ENCODE results near the gene TOM1L1.
"Not testable (repeated sequence)": the region's sequence is repeated elsewhere in the genome, so short reads cannot be mapped to it uniquely, and the experiment has no call there.

Gene TOM1L1, protein sequence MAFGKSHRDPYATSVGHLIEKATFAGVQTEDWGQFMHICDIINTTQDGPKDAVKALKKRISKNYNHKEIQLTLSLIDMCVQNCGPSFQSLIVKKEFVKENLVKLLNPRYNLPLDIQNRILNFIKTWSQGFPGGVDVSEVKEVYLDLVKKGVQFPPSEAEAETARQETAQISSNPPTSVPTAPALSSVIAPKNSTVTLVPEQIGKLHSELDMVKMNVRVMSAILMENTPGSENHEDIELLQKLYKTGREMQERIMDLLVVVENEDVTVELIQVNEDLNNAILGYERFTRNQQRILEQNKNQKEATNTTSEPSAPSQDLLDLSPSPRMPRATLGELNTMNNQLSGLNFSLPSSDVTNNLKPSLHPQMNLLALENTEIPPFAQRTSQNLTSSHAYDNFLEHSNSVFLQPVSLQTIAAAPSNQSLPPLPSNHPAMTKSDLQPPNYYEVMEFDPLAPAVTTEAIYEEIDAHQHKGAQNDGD

DNA sequence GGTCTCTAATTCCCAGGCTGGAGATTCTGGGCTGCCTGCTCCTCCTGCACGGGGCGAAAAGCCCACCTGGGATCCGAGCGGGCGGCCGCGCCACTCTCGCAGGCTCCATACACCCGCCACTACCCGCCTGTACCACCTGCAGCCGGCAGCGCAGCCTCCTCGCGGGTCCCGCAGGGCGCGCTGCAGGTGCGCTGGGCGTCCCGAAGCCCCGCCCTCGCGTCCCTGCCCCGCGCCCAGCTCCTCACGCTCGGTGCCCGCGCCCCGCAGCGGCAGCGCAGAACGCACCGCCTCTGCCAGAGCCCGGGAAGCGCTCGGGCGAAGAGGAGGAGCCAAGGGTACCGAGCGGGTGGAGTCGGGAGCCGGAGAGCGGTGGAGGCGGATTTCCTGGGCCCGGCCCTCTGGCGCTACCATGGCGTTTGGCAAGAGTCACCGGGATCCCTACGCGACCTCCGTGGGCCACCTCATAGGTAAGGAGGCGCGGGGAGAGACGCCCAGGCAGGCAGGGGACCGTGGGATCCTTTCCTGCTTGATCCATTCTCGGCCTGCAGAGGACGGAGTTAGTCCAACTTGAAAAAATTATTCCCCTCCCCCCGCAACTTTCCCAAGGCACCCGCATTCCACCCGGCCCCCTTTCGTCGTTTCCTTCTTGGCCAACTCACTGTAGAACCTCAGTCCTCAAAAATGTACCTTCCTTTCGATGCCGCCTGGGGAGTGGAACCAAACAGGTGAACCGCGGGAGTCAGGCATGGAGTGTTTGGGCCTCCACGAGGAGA, at the start of gene TOM1L1:
Gene TOM1L1 (plus strand): TSS at position 396 of the 773 bp plus-strand sequence. CDS start 14 bp downstream, at position 410.
- in situ Hi-C loops (cut with MboI; ENCODE audit: low sequenced_read_pairs), result no loop called here

DNA sequence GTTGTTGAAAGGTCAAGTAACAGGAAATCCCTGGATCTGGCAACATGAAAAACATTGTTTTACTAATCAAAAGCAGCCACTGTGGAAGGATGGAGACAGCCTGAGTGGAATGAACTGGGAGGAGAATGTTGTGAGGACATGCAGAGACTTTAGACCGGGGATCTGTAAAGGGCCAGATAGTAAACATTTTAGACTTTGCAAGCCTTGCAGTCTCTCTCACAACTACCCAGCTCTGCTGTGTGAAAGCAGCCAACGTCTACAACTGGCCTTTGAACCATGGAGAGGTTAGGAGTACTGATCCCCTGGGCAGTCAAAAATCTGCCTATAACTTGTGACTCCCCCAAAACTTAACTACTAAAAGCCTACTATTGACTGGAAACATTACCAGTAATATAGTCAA, 41.5 kb upstream of the TOM1L1 start:
- in situ Hi-C loops (cut with MboI; ENCODE audit: low sequenced_read_pairs), result no loop called here

DNA sequence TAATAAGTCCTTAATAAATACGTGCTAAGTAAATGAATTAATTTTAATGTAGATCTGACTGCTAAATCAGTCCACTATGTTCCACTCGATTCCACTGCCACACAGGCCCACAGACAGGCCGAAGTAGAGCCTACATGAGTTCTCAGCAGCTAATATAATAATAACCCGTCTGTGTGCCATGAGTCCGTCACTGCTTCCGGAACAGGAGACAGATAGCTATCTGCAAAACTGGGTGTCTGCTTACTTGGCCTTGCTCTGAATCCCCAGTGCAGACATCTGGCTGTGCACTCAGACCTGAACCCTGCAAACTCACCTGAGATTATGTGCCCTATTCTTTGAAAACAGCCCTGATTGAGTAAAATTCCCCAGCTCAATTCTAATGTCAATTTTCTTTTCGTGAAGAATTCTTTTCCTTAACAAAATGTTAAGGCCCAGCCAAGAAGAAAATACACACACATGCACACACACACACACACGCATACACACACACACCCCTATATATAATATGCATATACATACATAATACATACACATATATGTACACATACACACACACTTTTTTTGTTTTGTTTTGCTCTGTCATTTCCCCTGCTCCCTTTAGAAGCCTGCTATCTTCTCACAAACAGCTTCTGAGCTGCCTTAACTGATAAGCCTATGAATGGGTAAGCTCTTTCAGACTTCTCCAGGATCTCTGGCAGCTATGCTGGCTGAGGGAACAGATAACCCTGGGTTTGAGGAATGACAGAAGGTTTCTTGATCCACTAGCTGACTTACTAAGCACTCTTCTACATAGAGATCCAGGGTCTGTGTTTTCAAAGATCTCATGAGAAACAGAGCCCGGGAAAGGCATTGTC, 39.8 kb upstream of the TOM1L1 start:
- in situ Hi-C loops (cut with MboI; ENCODE audit: low sequenced_read_pairs), result no loop called here

DNA sequence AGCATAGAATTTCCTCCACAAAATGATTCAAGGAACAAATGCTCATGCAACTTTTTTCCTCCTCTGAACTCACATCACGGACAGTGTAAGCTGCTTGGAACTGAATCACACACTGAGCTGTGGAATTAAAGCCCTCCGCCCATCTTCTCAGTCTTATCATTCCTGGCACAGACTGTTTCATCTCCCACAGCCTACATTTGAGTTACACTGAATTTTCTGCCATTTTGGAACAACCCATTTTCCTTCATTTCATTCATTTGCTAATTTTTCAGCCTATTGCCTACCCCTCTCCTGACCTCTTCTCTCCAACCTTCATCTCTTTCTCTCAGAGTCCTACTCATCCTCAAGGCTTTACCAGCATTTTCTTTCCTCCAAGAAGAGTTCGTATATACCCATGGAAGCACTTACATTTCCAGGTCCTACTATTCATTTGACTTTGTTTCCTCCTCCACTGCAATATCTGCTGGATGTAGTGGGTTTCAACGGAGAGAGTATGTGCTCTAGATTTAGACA, 39.1 kb upstream of the TOM1L1 start:
- in situ Hi-C loops (cut with MboI; ENCODE audit: low sequenced_read_pairs), result no loop called here

DNA sequence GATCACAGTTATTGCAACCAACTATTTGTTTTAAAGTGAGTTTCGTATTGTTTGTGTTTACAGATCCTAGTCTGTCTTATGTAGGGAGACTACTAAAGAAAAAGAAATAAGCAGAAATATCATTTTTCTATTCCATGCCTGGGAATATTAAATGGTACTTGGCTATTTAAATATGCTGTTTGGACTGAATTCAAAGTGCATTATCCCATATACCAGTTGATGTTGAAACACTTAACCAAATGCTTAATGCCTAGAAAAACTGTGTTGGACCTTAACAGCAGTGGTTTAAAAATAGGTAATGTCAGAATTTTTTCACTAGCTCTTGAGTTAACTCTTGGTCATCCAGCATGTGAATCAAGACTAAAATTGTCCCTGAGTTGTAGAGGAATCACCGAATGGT, 37.5 kb upstream of the TOM1L1 start:
- in situ Hi-C loops (cut with MboI; ENCODE audit: low sequenced_read_pairs), result no loop called here

DNA sequence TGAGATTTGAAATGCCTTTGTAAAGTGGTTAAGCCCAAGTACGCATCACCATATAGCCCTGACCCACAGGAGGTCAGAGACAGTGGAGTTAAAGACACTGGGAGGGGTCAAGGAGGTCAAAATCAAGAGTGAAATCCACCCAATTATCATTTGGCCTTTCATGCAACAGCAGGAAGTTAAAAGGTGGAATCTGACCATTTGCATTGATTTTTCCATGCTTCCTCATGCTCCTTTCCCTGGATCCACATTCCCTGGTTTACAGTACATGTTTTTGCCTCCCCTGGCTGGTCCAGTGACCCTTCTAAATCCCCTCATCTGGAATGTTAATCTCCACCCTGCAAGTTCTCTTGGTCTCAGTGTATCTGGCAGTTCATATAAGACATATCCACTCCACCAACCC, 36.6 kb upstream of the TOM1L1 start:
- in situ Hi-C loops (cut with MboI; ENCODE audit: low sequenced_read_pairs), result no loop called here

DNA sequence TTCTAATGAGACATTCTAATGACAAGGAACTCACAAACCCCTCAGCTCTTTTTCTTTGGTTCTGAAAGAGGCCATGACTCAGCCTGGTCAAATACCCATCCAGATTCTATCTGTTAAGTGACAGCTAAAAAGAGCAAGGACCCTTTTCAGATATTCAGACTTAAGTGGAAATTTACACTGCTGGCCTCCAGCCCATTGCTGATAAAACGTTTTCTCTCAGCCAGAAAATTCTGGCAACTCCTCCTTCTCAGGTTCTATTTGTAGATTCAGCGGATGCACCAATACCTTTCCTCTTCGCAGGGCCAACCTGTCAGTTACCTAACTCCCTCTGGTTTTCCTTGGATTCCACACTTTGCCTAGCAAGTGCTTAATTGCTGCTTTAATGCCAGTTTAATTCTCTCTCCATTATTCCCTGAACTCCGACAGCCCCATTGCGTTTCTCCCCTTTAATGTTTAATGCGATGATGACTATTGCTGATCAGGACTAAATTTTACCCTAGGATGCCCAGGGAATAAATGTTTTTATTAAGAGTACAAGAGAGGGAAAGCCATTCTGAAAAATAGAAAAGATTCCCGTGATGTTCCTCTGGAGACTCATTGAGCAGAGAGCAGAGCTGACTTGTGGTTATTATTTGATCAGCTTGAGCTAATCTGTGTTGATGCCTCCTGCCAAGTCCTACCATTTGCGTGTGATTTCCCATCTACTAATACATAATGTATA, 35.9 kb upstream of the TOM1L1 start:
- in situ Hi-C loops (cut with MboI; ENCODE audit: low sequenced_read_pairs), result no loop called here

DNA sequence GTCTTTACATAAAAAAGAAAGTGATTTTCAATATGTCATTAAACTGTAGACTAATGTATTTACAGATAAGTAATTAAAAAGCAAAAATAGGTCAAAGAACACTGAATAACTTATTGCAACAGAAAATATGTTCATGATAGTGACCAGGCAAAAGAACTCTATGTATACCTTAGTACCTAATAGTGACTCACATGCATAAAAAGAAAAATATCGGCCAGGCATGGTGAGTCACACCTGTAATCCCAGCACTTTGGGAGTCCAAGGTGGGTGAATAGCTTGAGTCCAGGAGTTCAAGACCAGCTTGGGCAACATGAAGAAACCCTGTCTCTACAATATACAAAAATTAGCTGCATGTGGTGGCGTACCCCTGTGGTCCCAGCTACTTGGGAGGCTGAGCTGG, 33.0 kb upstream of the TOM1L1 start:
- in situ Hi-C loops (cut with MboI; ENCODE audit: low sequenced_read_pairs), result no loop called here

DNA sequence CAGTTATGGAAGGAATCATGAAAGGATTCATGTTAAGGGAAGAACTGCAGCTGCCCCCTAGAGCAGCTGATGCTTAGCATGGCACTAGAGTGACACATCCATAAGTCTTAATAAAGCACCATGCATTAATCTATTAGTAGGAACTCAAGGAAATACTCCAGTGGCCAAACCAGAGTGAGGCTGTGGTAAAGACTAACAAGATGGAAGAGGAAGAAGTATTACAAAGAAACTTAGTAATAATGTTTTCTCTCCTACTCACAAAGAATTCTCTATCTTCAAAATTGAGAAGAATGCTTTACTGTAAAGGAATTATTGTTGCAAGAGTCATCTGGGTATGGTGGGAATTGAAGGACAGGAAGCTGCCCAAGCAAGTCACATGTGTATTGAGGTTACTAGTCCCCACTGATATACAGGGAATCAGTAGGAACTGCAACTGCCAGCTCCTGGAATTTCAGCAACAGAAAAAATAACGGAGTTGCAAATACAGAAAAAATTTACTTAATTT, 29.9 kb upstream of the TOM1L1 start:
- in situ Hi-C loops (cut with MboI; ENCODE audit: low sequenced_read_pairs), result no loop called here

DNA sequence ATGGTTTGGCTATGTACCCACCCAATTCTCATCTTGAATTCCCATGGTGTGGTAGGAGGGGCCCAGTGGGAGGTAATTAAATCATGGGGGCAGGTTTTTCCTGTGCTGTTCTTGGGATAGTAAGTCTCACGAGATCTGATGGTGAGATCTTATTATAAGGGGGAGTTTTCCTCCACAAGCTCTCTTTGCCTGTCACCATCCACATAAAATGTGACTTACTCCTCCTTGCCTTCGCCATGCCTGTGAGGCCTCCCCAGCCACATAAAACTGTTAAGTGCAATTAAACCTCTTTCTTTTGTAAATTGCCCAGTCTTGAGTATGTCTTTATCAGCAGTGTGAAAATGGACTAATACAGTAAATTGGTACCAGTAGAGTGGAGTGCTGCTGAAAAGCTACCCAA, 24.7 kb upstream of the TOM1L1 start:
- in situ Hi-C loops (cut with MboI; ENCODE audit: low sequenced_read_pairs), result not testable (repeated sequence)

DNA sequence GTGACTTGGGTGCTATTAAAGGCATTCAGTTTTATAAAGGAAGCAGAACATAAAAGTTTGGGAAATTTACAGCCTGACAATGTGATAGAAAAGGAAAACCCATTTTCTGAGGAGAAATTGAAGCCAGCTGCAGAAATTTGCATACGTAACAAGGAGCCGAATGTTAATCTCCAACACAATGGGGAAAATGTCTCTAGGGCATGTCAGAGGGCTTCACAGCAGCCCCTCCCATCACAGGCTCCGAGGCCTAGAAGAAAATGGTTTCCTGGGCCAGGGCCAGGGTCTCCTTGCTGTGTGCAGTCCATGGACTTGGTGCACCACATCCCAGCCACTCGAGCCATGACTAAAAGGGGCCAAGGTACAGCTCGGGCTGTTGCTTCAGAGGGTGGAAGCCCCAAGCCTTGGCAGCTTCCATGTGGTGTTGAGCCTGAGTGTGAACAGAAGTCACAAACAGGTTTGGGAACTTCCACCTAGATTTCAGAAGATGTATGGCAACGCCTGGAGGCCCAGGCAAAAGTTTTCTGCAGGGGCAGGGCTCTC, 23.9 kb upstream of the TOM1L1 start:
- in situ Hi-C loops (cut with MboI; ENCODE audit: low sequenced_read_pairs), result no loop called here

DNA sequence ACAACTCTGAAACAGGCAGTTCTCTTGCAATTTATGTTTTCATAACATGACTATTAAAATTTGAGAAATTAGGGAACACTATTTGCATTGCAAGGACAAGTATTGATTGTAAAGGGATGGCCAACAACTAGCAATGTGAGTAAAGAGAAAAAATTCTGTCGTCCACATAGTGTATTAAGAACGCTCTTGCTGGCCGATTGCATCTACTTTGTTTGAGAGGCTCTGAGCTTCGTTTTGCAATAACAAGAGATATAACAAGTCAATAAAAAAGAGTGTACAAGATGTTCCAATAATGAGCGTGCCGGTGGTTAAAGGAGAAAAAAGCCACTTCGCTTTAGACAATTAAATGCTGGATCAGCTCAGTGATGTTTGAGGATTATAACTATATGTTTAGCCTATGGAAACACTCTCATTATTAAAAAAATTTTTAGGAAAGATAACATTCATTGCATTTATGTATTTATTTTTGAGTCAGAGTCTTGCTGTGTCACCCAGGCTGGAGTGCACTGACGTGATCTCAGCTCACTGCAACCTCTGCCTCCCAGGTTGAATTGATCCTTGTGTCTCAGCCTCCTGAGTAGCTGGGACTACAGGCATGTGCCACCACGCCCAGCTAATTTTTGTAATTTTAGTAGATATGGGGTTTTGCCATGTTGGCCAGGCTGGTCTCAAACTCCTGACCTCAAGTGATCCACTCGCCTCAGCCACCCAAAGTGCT, 19.2 kb upstream of the TOM1L1 start:
- in situ Hi-C loops (cut with MboI; ENCODE audit: low sequenced_read_pairs), result no loop called here

DNA sequence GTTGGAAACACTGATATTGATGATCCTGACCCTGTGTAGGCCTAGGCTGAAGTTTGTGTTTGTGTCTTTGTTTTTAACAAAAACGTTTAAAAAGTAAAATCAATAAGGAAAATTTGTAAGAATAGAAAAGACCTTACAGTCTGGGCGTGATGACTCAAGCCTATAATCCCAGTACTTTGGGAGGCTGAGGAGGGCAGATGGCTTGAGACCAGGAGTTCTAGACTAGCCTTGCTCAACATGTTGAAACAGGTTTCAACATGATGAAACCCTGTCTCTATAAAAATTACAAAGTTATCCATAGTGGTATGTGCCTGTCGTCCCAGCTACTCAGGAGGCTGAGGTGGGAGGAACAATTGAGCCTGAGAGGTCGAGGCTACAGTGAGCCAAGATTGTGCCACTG, 18.3 kb upstream of the TOM1L1 start:
- in situ Hi-C loops (cut with MboI; ENCODE audit: low sequenced_read_pairs), result no loop called here

DNA sequence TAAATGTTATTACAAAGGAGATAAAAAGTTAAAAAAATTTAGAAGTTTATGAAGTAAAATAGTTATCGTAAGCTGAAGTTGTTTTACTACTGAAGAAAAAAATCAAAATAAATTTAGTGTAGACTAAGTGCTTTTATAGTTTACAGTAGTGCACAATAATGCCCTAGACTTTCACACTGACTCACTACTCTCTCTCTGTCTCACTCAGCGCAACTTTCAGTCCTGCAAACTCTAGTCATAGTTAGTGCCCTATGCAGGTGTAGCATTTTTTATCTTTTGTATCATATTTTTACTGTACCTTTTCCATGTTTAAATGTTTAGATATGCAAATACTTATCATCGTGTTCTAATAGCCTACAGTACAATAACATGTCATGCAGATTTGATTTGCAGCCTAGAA, 17.7 kb upstream of the TOM1L1 start:
- in situ Hi-C loops (cut with MboI; ENCODE audit: low sequenced_read_pairs), result no loop called here

DNA sequence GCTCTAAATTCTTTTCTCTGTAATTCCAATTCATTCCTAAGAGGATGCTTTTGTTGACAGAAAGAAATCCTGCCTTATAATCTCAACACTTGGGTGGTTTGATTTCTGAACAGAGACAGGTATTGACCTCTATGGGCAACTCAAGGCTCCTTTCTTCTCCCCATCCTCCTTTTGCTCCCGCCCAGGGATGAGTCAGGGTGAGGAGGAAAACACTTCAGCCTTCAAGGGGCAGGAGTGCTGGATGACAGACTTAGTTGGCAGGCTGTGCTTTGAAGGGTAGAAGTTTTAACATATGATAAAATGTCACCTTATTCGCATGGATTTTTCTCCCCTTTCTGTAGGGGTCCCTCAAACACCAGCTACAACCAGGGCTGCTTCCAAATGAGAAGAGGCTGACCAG, 16.7 kb upstream of the TOM1L1 start:
- in situ Hi-C loops (cut with MboI; ENCODE audit: low sequenced_read_pairs), result no loop called here

DNA sequence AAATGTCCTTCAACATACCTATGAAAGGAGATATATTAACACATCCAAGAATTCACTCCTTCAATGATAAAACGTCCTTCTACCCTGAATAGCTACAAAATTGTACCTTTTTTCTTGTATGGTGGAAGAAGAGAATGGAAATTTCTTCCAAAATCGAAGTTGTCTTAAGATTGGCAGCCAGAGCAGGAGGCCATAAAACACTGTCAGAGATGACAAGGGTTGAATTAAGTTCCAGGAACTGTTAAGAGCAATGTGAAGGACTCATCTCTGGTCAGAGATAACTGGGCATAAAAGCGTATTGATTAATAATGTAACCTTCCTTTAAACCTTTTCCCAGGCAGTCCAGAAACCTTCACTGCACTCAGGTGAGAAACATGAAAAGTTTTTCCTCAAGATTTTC, 12.9 kb upstream of the TOM1L1 start:
- in situ Hi-C loops (cut with MboI; ENCODE audit: low sequenced_read_pairs), result no loop called here

DNA sequence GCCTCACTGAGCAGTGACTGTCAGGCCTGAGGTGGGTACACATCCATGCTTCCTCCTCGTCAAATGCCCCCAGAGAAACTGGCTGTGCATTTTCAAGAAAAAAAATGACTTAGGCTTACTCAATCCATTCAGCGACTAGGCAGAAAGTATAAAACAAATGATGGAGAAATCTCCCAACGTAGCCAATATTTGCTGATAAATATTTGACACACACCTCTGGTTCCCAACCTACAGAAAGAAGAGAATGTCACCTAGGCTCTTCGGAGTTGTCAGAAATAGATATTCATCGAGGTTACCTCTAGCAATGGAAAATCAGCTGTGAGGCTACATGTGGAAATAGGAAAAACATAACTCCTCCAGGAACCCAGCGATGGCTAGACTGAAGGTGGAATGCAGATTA, 12.4 kb upstream of the TOM1L1 start:
- in situ Hi-C loops (cut with MboI; ENCODE audit: low sequenced_read_pairs), result no loop called here

DNA sequence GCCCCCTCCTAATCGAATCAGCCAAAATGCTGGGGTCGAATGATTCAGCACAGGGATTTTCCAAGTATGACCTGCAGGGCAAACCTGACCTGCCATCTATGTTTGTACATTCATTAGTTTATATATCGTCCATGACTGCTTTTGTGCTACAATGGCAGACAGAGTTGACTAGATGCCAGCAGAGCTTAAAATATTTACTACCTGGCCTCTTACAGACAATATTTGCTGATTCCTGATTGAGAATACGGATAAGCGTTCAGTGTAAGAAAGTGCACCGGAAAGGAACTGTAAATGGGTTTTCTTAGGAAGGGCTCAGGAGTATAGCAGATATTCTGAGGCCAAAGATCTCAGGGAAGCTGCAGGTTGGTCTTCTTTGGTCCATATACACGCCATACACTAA, 11.7 kb upstream of the TOM1L1 start:
- in situ Hi-C loops (cut with MboI; ENCODE audit: low sequenced_read_pairs), result no loop called here

DNA sequence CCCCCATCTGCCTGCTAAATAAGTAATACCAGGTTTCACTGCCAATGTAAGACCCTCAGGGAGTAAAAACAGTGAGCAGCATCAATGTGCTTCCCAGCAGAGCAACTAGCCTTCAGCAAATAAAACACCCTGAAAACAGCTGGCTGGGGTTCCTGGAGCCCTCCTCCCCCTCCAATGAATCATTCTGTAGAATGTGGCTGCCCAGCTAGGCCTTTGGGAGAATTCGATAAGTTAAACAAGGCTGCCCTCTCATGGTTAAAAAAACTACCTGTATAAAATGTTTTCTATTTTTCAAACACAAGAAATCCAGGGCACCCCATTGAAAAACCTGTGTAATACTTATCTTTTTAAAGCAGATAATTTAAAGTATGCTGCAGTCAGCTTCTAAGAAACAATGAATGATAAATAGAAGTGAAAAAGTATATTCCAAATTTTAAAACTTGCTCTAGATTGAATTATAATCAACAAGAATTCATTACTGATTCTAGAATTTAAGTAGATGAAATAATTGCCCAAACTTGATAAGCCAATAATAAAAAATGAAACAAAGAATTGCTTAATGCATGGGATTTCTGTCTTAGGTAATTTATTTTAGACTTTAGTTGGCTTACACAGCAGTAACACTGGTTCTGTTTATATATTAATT, 9.4 kb upstream of the TOM1L1 start:
- in situ Hi-C loops (cut with MboI; ENCODE audit: low sequenced_read_pairs), result no loop called here

Measured in HL-60/S4 treated with retinoic acid at 250 ng/mL for 4 days and 3 days (cell line).